HL-60 (cell line): Measurements from ENCODE around the gene LIN9.

Experiments
- CTCF ChIP-seq: IDR thresholded peaks from one replicate; pipeline ENCODE4 v1.5.1; 2011; ENCODE audit warnings: low read length, control low read depth, inconsistent platforms; ENCODE audit not compliant: insufficient read depth
- POLR2AphosphoS5 ChIP-seq: IDR thresholded peaks from 2 replicates; pipeline ENCODE4 v1.6.1; 2012; ENCODE audit warnings: low read depth
- TF ChIP-seq, protein P1 (sequence below): IDR thresholded peaks from 2 replicates; pipeline ENCODE4 v1.6.1; 2012; ENCODE audit warnings: low read depth; ENCODE audit not compliant: insufficient replicate concordance

GRCh38 chr1:226337276-226337875, 28.4 kb upstream of the LIN9 start:
- TF ChIP-seq, protein P1, sequence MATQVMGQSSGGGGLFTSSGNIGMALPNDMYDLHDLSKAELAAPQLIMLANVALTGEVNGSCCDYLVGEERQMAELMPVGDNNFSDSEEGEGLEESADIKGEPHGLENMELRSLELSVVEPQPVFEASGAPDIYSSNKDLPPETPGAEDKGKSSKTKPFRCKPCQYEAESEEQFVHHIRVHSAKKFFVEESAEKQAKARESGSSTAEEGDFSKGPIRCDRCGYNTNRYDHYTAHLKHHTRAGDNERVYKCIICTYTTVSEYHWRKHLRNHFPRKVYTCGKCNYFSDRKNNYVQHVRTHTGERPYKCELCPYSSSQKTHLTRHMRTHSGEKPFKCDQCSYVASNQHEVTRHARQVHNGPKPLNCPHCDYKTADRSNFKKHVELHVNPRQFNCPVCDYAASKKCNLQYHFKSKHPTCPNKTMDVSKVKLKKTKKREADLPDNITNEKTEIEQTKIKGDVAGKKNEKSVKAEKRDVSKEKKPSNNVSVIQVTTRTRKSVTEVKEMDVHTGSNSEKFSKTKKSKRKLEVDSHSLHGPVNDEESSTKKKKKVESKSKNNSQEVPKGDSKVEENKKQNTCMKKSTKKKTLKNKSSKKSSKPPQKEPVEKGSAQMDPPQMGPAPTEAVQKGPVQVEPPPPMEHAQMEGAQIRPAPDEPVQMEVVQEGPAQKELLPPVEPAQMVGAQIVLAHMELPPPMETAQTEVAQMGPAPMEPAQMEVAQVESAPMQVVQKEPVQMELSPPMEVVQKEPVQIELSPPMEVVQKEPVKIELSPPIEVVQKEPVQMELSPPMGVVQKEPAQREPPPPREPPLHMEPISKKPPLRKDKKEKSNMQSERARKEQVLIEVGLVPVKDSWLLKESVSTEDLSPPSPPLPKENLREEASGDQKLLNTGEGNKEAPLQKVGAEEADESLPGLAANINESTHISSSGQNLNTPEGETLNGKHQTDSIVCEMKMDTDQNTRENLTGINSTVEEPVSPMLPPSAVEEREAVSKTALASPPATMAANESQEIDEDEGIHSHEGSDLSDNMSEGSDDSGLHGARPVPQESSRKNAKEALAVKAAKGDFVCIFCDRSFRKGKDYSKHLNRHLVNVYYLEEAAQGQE, result no peak
- TF ChIP-seq CTCF, result no peak
- TF ChIP-seq POLR2AphosphoS5, result no peak
